TTC549 (cell line): Measurements from ENCODE around the gene TMEM245.
"Not testable (repeated sequence)": the region's sequence is repeated elsewhere in the genome, so short reads cannot be mapped to it uniquely, and the experiment has no call there.

Source experiments
- FAIRE-seq: peaks from 2 replicates; lab custom pipeline; 2012; peaks lifted over from hg19 to GRCh38; lab: Jason Lieb, UNC

Gene TMEM245

DNA sequence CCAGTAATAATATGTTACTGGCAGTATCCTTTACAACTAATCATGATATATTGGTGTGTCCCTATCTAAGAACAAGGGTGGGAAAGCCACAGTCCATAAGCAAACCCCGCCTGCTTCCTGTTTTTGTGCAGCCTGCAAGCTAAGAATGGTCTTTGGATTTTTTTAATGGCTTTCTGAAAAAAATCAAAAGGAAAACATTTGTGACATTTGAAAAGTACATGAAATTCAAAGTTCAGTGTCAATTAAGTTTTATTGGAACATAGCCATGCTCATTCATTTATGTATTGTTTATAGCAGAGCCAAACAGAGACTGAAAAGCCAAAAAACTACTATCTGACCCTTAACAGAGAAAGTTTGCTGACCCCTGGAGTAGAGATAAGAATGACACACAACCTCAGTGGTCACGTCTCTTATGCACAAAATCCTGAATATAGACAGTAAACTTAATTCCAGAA is 12.8 kb upstream of the TMEM245 start:
- FAIRE-seq = no peak

DNA sequence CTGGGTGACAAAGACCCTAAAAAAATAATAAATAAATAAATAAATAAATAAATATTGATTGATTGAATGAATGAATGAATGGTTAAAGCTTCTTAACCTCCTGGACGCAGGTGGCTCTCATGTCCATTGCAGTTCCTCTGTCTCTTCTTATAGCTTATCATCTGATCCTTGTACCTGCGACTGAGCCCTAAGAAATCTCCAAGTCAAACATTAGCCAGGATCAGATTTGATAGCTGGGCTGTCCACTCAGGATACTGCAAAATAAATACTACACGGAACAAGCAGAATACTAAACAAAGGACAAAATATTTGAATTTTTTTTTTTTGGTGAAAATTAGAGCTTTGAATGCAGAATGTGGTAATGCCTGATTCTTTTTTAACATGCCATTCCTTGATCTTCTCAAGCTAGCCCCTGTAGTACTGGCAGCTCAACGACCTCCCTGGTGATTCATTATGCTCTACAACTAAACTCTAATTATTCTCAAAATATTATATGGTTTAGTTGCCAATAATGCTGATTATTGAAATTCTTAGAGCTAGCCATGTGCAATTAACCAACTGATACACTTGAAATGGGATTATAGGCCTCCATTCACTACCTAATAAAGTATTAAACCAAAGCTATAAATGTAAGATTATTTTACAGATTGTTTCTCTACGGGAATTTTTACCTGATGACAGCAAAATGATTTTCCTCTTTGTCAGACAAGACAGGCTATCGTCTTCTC is 9.9 kb upstream of the TMEM245 start:
- no peak for FAIRE-seq

GRCh38 chr9:109126671-109127070 is 6.9 kb upstream of the TMEM245 start:
- not testable (repeated sequence) for FAIRE-seq

- FAIRE-seq = no peak
These were observed 4.4 kb upstream of the TMEM245 start for GRCh38 chr9:109124121-109124520.

- FAIRE-seq = no peak
These were observed 3.2 kb upstream of the TMEM245 start for GRCh38 chr9:109122726-109123621.

DNA sequence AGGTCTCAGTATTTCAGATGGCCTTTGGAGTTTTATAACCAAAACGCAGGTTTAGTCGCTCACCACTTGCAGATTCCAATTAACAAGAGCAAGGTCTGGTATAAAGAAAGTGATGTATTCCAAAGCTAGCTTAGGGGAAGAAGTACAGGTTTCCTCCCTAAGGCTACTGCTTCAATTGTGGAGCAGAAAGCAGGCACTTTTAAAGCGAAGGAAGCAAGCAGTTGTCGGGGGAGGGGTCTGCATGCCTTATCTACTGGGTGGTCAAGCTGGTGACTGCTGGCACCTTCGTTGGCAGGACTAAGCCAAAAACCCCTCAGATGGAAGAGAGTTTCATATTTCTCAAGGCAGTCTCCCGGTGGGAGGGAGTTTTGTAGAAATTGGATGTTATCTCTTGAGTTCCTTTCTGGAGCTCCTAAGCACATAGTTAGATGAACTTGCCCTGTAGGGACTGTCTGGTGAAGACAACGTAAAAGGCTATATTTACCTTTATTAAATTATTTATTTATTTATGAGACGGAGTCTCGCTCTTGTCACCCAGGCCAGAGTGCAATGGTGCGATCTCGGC is 1.6 kb upstream of the TMEM245 start:
- FAIRE-seq = no peak

DNA sequence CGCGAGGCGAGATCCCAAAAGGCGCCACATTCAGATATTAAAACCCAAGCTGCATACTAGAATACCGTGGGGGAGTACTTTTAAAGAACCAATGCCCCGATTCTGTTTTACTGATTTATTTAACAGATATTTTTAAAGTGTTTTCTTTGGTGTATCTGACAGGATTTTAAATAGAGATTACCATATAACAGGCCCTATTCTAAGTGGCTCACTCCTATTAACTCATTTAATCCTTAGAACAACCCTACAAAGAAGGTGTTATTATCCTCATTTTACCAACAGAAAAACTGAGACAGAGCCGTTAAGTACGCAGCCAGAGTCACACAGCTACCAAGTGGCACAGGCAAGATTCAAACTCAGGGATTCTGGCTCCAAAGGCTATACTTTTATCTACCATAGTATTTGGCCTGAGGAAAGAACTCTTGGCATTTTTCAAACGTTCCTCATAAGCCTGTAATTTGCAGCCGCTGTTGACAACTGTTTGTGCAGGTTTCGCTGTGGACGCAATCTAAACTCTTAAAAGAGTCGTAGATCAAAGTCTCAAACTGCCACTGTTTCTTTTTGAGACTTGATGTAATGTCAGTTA is 550 bp upstream of the TMEM245 start:
- FAIRE-seq = no peak

GRCh38 chr9:109118808-109119438 is 824 bp downstream of the TMEM245 start:
- no peak for FAIRE-seq

DNA sequence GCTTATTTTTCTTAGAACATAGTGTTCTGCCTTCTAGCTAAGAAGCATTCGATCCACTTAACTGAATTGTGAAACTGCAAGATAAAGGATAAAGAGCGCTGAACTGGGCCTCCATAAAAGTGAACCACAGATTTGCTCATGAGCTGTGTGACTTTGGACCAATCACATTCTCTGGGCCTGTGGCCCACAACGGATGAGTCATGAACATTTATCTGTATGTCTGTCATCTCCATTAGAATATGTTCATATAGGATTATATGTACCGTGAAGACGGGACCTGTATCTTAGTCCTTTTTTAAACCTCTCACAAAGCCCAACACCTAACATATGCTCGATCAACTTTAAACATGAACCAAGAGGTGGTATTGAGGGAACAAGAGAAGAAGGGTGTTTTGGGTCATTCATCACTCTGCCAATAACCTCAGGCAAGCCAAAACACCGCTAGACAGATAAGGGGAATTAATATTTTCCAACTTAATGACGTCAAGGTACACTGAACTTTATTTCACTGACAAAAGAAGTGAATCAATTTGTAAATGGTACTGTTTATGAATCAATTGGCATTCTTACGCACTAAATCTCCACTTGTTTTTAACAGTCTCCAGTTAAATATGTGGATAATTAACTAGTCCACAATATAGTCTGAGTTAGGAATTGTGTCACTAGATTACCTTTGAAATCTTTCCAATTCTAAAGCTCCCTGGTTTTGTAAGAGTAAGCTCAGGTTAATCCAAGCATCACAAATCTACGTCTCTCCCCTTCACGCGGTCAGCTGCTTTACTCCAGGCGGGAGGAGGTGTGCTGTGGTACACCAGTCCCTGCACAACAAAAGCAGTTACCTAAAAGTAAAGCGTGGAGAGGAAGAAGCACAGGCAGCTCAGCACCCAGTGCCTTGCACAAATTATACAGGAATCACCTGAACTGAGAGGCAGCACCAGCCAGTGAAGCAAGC is 1.6 kb downstream of the TMEM245 start:
- no peak for FAIRE-seq

- FAIRE-seq = no peak
These were observed 3.7 kb downstream of the TMEM245 start for GRCh38 chr9:109115931-109116526.

DNA sequence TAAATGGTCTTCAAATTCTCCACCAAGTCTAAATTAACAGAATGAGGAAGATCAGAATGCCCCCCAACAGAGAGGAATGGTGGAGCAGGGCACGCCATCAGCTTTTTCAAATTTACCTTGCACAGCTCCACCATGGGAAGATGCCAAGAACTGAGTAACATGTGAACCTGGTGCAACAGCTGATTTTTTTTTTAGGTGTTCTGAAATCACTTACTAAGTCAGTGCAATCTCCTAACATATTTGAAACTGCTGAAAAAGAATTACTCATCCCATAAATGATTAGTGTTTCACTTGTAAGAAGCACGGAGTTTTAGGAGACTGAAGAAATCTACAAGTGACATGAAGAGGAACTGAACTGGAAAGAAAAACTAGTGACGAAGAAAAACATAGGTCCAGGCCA is 5.1 kb downstream of the TMEM245 start:
- no peak for FAIRE-seq

GRCh38 chr9:109113892-109114609 is 5.7 kb downstream of the TMEM245 start:
- no peak for FAIRE-seq

GRCh38 chr9:109113254-109113653 is 6.5 kb downstream of the TMEM245 start:
- no peak for FAIRE-seq

GRCh38 chr9:109110329-109111021 is 9.3 kb downstream of the TMEM245 start:
- no peak for FAIRE-seq

- no peak for FAIRE-seq
These were observed 9.8 kb downstream of the TMEM245 start for GRCh38 chr9:109109967-109110328.

GRCh38 chr9:109108318-109108717 is 11.4 kb downstream of the TMEM245 start:
- no peak for FAIRE-seq

GRCh38 chr9:109107402-109108240 is 12.1 kb downstream of the TMEM245 start:
- no peak for FAIRE-seq

- no peak for FAIRE-seq
These were observed 17.9 kb downstream of the TMEM245 start for GRCh38 chr9:109101810-109102209.
